Keratinocyte (primary cell): Measurements from ENCODE around the gene AGAP1.

Experiments
- CTCF ChIP-seq, 3 experiments: IDR thresholded peaks in 1 of 3; conservative IDR thresholded peaks in 1 of 3; optimal IDR thresholded peaks in 1 of 3; 2 replicates in 2 of 3; 3 replicates in 1 of 3; pipeline versions ENCODE3 to v1.5.1; 2011; ENCODE audit warnings: low read length in 3 of 3, mild to moderate bottlenecking in 3 of 3, moderate library complexity in 2 of 3, control low read depth in 1 of 3, inconsistent platforms in 1 of 3; ENCODE audit not compliant: insufficient read depth in 2 of 3; ENCODE audit errors: extremely low read depth in 1 of 3
- EZH2 ChIP-seq: IDR thresholded peaks from one replicate; pipeline ENCODE4 v1.6.1; 2012; ENCODE audit warnings: inconsistent platforms, mild to moderate bottlenecking, low read length, moderate library complexity

- TF ChIP-seq CTCF (optimal IDR thresholded peaks at IDR 0.05 in 1 of 3, IDR thresholded peaks at IDR 0.05 in 1 of 3, conservative IDR thresholded peaks at IDR 0.05 in 1 of 3; ENCODE audit: extremely low read depth in 1 of 3, insufficient read depth in 2 of 3, low read length in 3 of 3) (no peak), EZH2 (no peak)
Measured at GRCh38 chr2:235665661-235666212, 171.9 kb downstream of the AGAP1 start.
